VCaP (cell line): Measurements from ENCODE around the gene SLC9A1.
A peak's percentile ranks its signal among the peaks of the same experiment; 100 is the strongest.
"Not testable (repeated sequence)": the region's sequence is repeated elsewhere in the genome, so short reads cannot be mapped to it uniquely, and the experiment has no call there.

ENCODE experiments used
- H3K27ac ChIP-seq: fragments of 450-650 bp; 2 replicates; pipeline ENCODE4 v1.5.1; 2017
- TF ChIP-seq, protein P1 (sequence below): fragments of 450-650 bp; conservative IDR thresholded peaks from 2 replicates; pipeline ENCODE4 v1.5.1; 2017; ENCODE audit warnings: mild to moderate bottlenecking, moderate library complexity

SLC9A1 gene

DNA sequence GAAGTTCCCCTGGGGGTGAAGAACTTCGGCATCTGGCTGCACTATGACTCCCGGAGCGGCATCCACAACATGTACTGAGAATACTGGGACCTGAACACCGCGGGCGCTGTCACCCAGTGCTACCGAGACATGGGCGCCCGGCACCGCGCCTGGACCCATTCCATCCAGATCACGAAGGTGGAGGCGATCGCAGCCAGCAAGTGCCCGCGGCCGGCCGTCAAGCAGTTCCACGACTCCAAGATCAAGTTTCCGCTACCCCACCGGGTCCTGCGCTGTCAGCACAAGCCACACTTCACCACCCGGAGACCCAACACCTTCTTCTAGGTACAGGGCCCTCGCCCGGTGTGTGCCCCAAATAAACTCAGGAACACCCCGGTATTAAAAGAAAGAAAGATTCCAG, 22.0 kb upstream of the SLC9A1 start:
- H3K27ac ChIP-seq = no peak overlapping the region
- TF ChIP-seq, protein P1, sequence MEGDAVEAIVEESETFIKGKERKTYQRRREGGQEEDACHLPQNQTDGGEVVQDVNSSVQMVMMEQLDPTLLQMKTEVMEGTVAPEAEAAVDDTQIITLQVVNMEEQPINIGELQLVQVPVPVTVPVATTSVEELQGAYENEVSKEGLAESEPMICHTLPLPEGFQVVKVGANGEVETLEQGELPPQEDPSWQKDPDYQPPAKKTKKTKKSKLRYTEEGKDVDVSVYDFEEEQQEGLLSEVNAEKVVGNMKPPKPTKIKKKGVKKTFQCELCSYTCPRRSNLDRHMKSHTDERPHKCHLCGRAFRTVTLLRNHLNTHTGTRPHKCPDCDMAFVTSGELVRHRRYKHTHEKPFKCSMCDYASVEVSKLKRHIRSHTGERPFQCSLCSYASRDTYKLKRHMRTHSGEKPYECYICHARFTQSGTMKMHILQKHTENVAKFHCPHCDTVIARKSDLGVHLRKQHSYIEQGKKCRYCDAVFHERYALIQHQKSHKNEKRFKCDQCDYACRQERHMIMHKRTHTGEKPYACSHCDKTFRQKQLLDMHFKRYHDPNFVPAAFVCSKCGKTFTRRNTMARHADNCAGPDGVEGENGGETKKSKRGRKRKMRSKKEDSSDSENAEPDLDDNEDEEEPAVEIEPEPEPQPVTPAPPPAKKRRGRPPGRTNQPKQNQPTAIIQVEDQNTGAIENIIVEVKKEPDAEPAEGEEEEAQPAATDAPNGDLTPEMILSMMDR = no peak

DNA sequence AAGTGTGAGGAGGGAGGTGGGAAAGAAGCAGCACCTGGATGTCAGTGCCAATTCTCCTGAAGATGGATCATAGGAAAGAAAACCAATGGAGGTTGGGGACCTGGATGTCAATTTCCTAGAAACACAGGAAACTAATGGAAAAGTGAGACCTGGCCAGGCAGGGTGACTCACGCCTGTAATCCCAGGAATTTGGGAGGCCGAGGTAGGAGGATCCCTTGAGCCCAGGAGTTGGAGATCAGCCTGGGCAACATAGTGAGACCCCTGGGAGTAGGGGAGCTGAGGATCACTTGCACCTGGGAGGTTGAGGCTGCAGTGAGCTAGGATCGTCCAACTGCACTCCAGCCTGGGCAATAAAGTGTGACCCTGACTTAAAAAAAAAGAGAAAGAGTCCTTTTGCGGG, 21.4 kb upstream of the SLC9A1 start:
- H3K27ac ChIP-seq = no peak overlapping the region
- TF ChIP-seq, protein P1 = no peak

DNA sequence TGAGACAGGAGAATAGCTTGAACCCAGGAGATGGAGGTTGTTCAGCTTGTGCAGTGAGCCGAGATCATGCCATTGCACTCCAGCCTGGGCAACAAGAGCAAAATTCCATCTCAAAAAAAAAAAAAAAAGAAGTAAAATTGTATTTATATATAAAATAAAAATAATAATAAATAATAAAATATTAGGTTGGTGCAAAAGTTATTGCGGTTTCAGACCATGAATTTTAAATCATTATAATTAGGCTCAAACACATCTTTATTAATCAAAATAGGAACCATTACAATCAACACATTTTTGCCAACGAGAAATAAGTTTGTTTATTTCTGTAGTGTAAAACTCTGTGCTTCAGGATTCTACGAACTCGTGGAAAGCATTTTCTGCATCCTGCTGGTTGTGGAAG, 18.1 kb upstream of the SLC9A1 start:
- not testable (repeated sequence) for H3K27ac ChIP-seq

DNA sequence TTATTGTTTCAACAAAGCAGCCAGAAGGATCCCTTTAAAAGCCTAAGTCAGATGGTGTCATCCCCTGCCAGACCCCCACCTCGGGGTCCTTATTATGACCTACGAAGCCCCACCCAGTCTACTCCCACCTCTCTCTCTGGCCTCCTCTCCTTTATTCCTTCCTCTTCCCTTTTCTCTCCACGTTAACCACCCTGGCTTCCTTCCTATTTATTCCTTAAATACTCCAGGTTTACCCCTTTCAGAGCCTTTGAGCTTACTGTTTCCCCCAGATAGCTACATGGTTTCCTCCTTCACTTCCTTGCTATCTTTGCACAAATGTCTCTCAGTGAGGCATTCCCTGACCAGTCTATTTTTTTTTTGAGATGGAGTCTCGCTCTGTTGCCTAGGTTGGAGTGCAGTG, 12.0 kb upstream of the SLC9A1 start:
- TF ChIP-seq, protein P1 = no peak
- no peak overlapping the region for H3K27ac ChIP-seq

DNA sequence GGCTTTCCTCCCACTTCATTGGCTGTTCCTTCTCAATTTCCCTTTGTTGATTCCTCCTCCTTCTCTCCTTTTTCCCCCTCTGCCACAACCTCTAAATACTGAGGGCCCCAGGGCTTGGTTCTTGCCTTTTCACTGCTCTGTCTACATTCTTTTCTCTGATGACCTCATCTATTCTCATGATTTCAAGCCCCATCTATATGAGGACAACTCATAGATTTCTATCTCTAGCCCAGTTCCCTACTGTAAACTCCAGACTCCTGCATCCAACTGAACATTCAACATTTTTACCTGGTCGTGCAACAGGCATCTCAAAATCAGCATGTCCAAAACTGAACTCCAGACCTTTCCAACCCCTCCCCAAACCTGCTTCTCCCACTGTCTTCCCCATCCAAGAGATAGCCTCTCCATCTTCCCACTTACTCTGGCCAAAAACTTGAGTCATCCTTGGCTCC, 11.5 kb upstream of the SLC9A1 start:
- TF ChIP-seq, protein P1 = no peak
- no peak overlapping the region for H3K27ac ChIP-seq

DNA sequence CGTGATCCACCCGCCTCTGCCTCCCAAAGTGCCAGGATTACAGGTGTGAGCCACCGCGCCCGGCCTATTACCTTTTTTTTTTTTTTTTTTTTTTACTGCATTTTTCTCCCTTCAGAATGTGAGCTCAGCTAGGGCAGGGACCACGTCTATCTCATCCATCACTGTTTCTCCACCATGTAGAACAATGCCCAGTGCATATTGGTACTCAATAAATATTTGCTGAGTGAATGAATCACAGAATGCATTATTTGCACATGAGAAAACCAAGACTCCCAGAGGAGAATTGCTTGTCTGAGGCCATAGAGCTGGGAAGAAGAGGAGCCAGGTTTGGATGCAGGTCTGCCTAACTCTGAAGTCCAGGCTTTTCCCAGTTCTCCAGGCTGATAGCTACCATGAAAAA, 8.2 kb upstream of the SLC9A1 start:
- TF ChIP-seq, protein P1 = no peak
- H3K27ac ChIP-seq = no peak overlapping the region

DNA sequence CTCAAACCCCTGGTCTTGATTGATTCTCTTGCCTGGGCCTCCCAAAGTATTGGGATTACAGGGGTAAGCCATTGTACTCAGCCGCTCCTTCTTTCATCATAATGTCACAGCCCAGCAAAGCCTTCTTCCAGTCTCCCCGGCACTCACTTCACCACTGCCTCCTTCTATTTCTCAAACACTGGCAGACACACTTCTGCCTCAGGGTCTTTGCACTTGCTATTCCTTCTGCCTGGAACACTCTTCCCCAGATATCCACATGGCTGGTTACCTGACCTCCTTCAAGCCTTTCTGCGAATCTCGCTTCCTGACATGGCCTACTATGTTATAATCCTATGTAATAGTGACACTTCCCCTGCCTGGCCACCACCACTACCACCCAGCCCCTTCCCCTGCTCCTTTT, 7.2 kb upstream of the SLC9A1 start:
- H3K27ac ChIP-seq = peak overlapping the region; percentile 54
- TF ChIP-seq, protein P1 = no peak

DNA sequence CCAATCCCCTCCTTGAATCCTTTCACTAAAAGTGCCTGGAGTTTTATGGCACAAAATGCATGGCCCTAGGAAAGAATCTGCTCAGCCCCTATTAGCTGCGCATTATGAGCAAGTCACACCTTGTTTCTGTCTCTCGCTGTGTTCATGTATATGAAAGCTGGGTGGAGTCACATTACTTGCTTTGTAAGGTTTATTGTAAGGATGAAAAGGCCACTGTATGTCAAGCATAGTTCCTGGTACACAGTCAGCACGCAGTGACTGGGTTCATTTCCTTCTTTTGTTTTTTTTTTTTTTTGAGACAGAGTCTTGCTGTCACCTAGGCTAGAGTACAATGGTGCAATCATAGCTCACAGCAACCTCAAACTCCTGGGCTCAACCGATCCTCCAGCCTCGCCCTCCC, 6.7 kb upstream of the SLC9A1 start:
- TF ChIP-seq, protein P1 = no peak
- H3K27ac ChIP-seq = peak overlapping the region; percentile 54
